Measurements from ENCODE around the gene ACSF3.
"Not testable (repeated sequence)": the region's sequence is repeated elsewhere in the genome, so short reads cannot be mapped to it uniquely, and the experiment has no call there.

The ACSF3 gene

GRCh38 chr16:89056592-89056991 lies 37.1 kb upstream of the ACSF3 start:
- DNase-seq, result no peak

- no peak for DNase-seq
These were observed 35.9 kb upstream of the ACSF3 start for GRCh38 chr16:89057738-89058137.

GRCh38 chr16:89058812-89059211 lies 34.8 kb upstream of the ACSF3 start:
- no peak for DNase-seq

DNA sequence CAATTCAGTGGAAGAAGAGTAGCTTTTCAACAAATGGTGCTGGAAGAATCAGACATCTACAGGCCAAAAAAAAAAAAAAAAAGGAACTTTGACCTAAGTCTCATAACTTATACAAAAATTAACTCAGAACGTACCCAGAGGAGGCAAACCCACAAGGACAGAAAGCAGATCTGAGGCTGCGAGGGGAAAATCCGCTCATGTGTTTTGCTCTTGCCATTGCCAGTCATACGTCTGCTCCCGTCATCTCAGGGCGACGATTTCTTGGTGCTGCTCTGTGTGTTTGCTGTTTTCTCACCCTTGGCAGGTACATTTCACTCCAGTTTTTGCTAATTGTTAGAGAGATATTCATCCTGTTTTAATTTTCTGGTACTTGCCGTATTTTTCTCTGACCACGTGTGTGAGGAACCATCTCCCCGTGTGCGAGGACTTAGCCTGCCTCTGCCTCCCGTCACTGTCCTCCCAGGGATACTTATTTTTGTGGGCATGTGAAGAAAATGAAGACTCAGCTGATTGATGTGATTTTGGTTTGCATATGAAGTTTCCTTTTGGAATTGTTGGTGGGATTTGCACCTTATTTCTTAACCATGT lies 33.4 kb upstream of the ACSF3 start:
- no peak for DNase-seq

GRCh38 chr16:89061086-89061485 lies 32.6 kb upstream of the ACSF3 start:
- DNase-seq, result no peak

DNA sequence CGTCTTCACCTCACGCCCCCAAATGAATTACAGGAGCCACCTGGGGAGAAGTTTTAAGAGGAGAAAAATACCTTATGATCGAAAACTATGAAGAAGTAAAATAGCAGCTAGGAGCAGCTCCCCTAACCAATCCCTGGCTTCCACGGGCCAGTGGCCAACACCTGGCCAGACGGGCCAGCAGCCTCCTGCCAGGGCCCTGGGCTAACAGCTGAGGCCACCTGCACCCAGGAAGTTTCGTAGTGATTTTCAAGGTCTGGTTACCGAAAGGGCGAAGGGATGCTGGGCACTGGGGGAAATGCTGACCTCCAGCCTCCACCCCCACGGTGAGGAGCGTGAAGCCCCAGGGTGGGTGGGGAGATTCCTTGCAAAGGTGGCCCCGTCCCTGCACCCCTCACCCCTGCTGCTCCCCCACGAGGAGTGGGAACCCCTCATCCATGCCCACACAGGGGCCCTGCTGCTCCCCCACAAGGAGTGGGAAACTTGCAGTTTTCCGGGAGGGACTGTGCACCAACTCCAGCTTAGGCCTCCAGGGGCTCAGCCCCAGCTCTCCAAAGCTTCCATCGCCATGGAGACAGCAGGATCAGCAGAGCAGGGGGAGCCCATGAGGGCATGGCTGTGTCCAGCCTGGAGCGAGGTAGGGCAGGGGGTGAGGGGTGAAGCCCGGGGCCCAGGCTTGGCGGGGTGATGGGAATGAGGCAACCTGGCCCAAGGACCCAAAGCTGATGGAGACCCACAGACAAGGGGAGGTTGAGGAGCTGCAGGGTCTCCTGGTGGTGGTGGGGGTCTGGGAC lies 31.9 kb upstream of the ACSF3 start:
- DNase-seq, result no peak

- no peak for DNase-seq
These were observed 31.0 kb upstream of the ACSF3 start for GRCh38 chr16:89062389-89063345.

DNA sequence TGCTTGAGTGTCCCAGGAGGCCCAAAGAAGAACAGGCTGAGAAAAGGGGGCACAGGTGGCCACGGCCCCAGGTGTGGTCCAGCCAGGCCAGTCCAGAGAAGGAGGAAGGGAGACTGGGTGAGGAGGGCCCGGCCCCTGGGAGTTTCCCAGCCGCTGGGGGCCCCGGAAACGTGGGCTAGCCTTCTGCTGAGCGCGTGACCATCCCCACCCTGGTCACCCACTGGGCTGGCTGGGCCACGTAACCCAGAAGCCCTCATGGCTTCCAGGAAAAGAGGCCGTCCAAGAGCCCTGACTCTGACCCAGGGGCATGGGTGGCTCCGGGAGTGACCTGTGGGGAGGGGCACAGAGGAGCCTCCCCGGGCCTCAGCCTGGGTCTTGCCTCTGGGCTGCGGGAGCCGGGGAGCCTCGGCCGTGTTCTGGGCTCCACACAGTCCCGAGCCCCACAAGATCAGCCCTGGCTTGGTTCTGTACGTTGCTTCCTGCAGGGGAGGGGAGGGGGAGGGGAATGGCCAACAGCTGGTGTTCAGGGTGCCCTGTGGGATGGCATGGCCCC lies 29.8 kb upstream of the ACSF3 start:
- DNase-seq, result no peak

GRCh38 chr16:89064606-89065457 lies 28.8 kb upstream of the ACSF3 start:
- DNase-seq, result no peak

DNA sequence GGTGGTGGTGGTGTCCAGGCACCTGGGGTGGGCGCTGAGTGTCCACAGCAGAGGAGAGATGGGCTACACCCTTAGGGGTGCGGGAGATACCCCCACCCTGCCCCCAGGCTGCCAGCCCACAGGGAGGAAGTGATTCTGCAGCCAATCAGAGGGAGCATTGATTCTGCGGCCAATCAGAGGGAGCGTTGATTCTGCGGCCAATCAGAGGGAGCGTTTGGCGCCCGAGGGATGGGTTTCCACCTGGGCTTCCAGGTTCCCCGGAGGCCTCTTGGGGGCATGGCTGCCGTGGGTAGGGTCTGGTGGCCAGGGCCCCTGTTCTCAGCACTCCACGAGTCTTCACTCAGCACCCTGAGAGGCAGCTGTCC lies 28.2 kb upstream of the ACSF3 start:
- no peak for DNase-seq

GRCh38 chr16:89066721-89067120 lies 26.9 kb upstream of the ACSF3 start:
- no peak for DNase-seq

DNA sequence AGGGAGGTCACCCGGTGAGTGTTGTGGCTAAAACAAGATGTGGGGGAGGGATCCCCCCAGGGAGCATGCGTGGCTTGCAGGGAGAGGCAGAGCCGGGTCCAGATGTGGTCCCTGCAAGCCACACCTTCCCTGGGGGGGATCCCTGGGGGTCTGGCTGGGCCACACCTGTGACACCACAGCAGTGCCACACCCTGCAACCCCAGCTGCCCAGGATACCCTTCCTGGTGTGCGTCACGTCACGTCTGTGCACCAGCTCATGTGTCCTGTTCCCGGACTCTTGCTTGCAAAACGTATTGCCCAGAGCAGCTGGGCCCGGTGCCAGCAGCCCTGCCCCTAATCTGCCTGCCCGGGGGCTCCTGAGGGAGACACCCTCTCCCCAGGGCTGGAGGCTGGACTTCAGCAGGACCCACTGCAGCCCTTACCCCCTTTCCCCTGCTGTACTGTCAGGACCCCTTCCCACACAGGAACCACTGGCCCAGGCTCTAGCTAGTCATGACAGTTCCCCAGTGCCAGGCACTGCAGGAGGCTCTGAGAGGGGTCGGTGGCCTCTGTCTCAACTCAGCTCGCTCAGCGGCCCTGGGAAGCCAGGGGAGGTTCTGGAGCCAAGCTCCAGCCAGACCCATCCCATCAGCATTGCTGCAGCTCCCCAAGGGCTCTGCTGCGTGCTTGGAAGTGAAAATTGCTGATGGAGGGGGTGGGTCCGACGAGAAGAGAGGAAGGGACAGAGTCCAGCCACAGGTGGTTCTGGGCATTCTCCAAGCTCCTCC lies 25.8 kb upstream of the ACSF3 start:
- no peak for DNase-seq

DNA sequence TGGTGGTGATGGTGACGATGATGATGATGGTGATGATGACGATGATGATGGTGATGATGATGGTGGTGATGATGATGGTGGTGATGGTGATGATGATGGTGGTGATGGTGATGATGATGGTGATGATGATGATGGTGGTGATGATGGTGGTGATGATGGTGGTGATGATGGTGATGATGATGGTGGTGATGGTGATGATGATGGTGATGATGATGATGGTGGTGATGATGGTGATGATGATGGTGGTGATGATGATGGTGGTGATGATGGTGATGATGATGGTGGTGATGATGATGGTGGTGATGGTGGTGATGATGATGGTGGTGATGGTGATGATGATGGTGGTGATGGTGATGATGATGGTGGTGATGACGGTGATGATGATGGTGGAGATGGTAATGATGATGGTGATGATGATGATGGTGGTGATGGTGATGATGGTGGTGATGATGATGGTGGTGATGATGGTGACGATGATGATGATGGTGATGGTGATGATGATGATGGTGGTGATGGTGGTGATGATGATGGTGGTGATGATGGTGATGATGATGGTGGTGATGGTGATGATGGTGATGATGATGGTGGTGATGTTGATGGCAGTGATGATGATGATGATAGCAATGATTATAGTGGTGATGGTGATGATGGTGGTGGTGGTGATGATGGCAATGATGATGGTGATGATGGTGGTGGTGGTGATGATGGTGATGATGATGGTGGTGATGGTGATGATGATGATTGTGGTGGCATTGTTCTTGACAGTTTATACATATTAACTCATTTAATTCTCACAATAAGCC lies 24.6 kb upstream of the ACSF3 start:
- DNase-seq, result not testable (repeated sequence)

- no peak for DNase-seq
These were observed 23.7 kb upstream of the ACSF3 start for GRCh38 chr16:89069920-89070319.

- DNase-seq, result no peak
These were observed 23.1 kb upstream of the ACSF3 start for GRCh38 chr16:89070590-89070989.

DNA sequence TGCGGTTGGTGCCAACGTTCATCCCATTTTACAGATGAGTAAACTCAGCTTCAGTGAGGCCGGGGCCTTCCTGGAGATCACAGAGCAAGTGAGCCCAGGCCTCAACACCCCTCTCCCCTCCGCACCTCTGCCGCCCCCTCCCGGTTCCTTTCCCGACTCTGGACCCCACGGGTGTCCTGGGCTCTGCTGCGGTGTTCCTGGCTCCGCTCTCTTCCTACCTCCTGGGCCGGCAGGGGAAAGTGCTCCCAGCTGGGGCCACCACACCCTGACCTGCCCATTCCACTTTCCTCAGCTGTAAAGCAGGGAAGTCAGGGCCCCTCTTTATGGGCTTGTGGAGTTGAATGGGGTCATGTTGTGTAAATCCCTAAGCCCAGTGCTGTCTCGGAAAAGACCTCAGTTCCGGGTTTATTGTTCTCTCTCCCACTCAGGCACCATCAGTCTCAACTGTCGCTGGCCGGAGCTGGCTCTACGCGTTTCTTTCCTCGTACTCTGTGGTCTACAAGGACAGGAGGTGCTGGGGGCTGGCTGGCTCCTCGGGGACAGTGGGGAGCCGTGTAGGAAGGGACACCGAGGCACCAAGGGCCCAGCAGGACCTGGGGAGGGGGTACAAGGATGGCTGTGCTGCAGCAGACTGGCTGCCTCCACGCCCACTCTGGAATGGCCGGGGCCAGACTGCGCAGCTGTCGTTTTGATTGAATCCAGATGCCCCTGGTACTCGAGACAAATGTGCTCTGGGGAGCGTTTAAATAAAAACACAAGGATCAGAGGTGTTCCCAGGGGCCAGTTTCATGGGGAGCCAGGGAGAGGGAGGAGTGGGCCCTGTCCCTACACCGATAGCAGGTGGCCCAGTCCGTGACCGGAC lies 21.7 kb upstream of the ACSF3 start:
- DNase-seq, result no peak

GRCh38 chr16:89072548-89073130 lies 21.0 kb upstream of the ACSF3 start:
- no peak for DNase-seq

DNA sequence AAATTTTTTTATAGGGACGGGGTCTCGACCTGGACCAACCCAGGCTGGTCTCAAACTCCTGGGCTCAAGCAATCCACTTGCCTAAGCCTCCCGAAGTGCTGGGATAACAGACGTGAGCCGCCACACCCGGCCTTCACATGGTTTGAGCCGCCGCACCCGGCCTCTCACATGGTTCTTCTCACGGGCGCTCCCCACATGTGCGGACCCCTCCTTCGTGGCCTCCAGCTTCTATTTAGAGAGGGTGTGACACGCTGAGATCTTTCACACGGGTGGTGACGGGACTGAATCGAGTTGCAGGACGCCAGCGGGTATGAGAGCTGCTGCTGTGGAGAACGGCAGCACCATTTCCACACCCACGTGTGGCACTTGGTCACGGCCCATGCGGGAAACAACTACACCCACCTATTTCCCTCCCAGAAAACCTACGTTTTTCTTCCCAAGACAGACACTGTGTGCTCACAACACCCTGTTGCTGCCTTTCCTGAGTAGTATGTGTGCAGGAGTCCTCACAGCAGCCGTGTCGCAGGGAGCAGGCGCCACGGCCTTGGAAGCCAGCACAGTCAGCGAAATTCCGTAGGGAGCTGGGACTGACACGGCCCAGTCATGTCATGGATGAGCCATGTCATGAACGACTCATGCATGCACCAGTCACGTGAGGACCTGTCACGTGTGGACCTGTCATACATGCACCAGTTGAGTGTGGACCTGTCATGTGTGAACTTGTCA lies 20.1 kb upstream of the ACSF3 start:
- DNase-seq, result no peak
